ENCODE measurements around the gene CNKSR3.

GRCh38 chr6:154395316-154395715 lies 115.2 kb downstream of the CNKSR3 start:
- no peak for TF ChIP-seq CTCF (IDR thresholded peaks at IDR 0.05)
- TF ChIP-seq POLR2A (IDR thresholded peaks at IDR 0.05) = no peak

Data from body of pancreas (tissue), 4 donors.